Measurements from ENCODE around the gene RAP1A.

DNA sequence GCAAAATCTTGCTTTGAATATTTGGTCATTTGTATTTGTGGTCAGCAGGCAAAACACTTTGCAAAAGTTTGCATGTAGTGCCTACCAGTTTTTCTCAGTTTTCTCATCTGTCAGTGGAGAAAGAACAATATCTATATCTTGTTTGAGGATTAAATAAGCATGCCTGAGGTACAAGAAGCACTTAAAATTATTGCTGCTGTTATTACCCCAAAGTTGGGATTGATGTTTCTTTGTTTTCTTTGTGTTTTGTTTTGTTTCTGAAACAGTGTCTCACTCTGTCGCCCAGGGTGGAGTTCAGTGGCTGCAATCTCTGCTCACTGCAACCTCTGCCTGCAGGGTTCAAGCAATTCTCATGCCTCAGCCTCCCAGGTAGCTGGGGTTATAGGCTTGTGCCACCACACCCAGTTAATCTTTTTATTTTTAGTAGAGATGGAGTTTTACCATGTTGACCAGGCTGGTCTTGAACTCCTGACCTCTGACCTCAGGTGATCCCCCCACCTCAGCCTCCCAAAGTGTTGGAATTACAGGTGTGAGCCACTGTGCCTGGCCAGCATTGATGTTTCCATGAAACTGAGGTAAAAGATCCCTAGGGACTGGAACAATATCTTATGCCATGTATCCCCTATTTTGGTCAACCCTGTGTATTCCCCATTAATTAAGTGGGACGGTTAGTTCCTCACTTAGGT lies 15.9 kb downstream of the RAP1A start:
- no peak for TF ChIP-seq POLR2A (IDR thresholded peaks at IDR 0.05; ENCODE audit: extremely low read depth, insufficient read length)
- TF ChIP-seq, protein P1, sequence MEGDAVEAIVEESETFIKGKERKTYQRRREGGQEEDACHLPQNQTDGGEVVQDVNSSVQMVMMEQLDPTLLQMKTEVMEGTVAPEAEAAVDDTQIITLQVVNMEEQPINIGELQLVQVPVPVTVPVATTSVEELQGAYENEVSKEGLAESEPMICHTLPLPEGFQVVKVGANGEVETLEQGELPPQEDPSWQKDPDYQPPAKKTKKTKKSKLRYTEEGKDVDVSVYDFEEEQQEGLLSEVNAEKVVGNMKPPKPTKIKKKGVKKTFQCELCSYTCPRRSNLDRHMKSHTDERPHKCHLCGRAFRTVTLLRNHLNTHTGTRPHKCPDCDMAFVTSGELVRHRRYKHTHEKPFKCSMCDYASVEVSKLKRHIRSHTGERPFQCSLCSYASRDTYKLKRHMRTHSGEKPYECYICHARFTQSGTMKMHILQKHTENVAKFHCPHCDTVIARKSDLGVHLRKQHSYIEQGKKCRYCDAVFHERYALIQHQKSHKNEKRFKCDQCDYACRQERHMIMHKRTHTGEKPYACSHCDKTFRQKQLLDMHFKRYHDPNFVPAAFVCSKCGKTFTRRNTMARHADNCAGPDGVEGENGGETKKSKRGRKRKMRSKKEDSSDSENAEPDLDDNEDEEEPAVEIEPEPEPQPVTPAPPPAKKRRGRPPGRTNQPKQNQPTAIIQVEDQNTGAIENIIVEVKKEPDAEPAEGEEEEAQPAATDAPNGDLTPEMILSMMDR (IDR thresholded peaks at IDR 0.05; ENCODE audit: low read depth, low read length) = no peak
- TF ChIP-seq, protein P2, sequence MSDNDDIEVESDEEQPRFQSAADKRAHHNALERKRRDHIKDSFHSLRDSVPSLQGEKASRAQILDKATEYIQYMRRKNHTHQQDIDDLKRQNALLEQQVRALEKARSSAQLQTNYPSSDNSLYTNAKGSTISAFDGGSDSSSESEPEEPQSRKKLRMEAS (IDR thresholded peaks at IDR 0.05; ENCODE audit: low read depth, low read length) = no peak
- no peak for TF ChIP-seq MYC (IDR thresholded peaks at IDR 0.05; ENCODE audit: low read depth, low read length)

Data from NB4 (cell line).